Endothelial cell of umbilical vein (primary cell): ENCODE results near the gene BMPER. TPM values are rescaled to one million over a fixed set of nuclear protein-coding genes. Genes with fewer than 3 reads are reported as not detected.

ENCODE experiments used
- BruUV-seq: library from RNA; stranded (reverse); fragments of 400-500 nt; replicated peaks from 2 replicates; lab custom pipeline; 2021; lab: Mats Ljungman, UMichigan
- CTCF ChIA-PET: fragments of 300-600, 350-600 bp; sonication (Branson Sonifier 250); formaldehyde crosslinking; loops from one replicate; lab custom pipeline; 2021; ENCODE audit warnings: antibody characterized with exemption, inconsistent platforms; lab: Charles Lee
- POLR2A ChIA-PET: fragments of 300-600, 350-600 bp; sonication (Branson Sonifier 250); formaldehyde crosslinking; loops from one replicate; lab custom pipeline; 2021; ENCODE audit warnings: antibody characterized with exemption, inconsistent platforms; lab: Charles Lee
- DNase-seq: peaks from one replicate; pipeline ENCODE4 v3.0.0-alpha.2; 2011; ENCODE audit warnings: low read depth, low spot score
- FAIRE-seq: peaks from 2 replicates; lab custom pipeline; 2011; peaks lifted over from hg19 to GRCh38; lab: Jason Lieb, UNC
- H2AFZ ChIP-seq: 2 replicates; pipeline ENCODE4 v1.6.0; 2012; ENCODE audit warnings: low read depth, low read length, control low read depth, inconsistent platforms
- H3K27ac ChIP-seq: 2 replicates; pipeline ENCODE4 v1.5.1; 2011; ENCODE audit warnings: low read depth, mild to moderate bottlenecking, control low read depth, low read length, moderate library complexity; ENCODE audit not compliant: insufficient read depth
- H3K27me3 ChIP-seq, 2 experiments: 2 replicates each; pipeline versions ENCODE4 v1.6.0 to v1.6.1; 2011; ENCODE audit warnings: low read length in 2 of 2, mixed read lengths in 1 of 2; ENCODE audit not compliant: control insufficient read depth in 2 of 2, insufficient read depth in 2 of 2
- H3K36me3 ChIP-seq, 2 experiments: 2 replicates in 1 of 2; 3 replicates in 1 of 2; pipeline ENCODE4 v1.5.1; 2011; ENCODE audit warnings: low read length in 2 of 2, mild to moderate bottlenecking in 1 of 2, moderate library complexity in 1 of 2; ENCODE audit not compliant: control insufficient read depth in 2 of 2, insufficient read depth in 2 of 2; ENCODE audit errors: extremely low read depth in 1 of 2
- H3K4me1 ChIP-seq: 3 replicates; pipeline ENCODE4 v1.5.1; 2011; ENCODE audit warnings: mild to moderate bottlenecking, low read length; ENCODE audit not compliant: control insufficient read depth, insufficient read depth; ENCODE audit errors: extremely low read depth
- H3K4me2 ChIP-seq: 2 replicates; pipeline ENCODE4 v1.6.1; 2011; ENCODE audit warnings: low read length, control low read depth, mixed read lengths; ENCODE audit not compliant: insufficient read depth
- H3K4me3 ChIP-seq, 3 experiments: fragments of 200-600 bp in 1 of 3; sonication (generic), shearing (Covaris generic) in 1 of 3; replicated peaks in 1 of 3; 2 replicates each; pipeline ENCODE4 v1.5.1; 2011 to 2016; ENCODE audit warnings: control low read depth in 3 of 3, low read length in 3 of 3, mild to moderate bottlenecking in 2 of 3, inconsistent platforms in 1 of 3, low read depth in 1 of 3, moderate library complexity in 1 of 3; ENCODE audit not compliant: insufficient read depth in 1 of 3
- H3K79me2 ChIP-seq: 2 replicates; pipeline ENCODE4 v1.6.0; 2012; ENCODE audit warnings: low read length, inconsistent platforms; ENCODE audit not compliant: control insufficient read depth, insufficient read depth
- H3K9ac ChIP-seq: replicated peaks from 2 replicates; pipeline ENCODE3; 2011; ENCODE audit warnings: low read length, control low read depth; ENCODE audit not compliant: insufficient read depth; ENCODE audit errors: extremely low read depth
- H3K9me1 ChIP-seq: replicated peaks from 3 replicates; pipeline ENCODE4 v1.6.0; 2011; ENCODE audit warnings: mild to moderate bottlenecking, low read length; ENCODE audit not compliant: control insufficient read depth, insufficient read depth; ENCODE audit errors: extremely low read depth
- H3K9me3 ChIP-seq: replicated peaks from 2 replicates; pipeline ENCODE4 v1.5.1; 2012; ENCODE audit warnings: low read length, inconsistent platforms; ENCODE audit not compliant: control insufficient read depth, insufficient read depth
- H4K20me1 ChIP-seq: replicated peaks from 2 replicates; pipeline ENCODE3; 2011; ENCODE audit warnings: mild to moderate bottlenecking, low read length; ENCODE audit not compliant: control insufficient read depth, insufficient read depth; ENCODE audit errors: extremely low read depth
- CTCF ChIP-seq, 2 donors: IDR thresholded peaks; 1 replicate in 1 of 2; 2 replicates in 1 of 2; pipeline ENCODE4 v1.5.1; 2011; ENCODE audit warnings: low read length in 2 of 2, mild to moderate bottlenecking in 2 of 2, moderate library complexity in 2 of 2, control low read depth in 1 of 2, inconsistent platforms in 1 of 2, low read depth in 1 of 2; ENCODE audit not compliant: insufficient read depth in 1 of 2; ENCODE audit errors: extremely low read depth in 1 of 2
- EZH2 ChIP-seq: IDR thresholded peaks from 2 replicates; pipeline ENCODE4 v1.6.1; 2012; ENCODE audit warnings: borderline replicate concordance, low read depth, mild to moderate bottlenecking, moderate library complexity, low read length, inconsistent platforms; ENCODE audit not compliant: severe bottlenecking
- FOS ChIP-seq: IDR thresholded peaks from 2 replicates; pipeline ENCODE4 v1.6.1; 2011; ENCODE audit warnings: mild to moderate bottlenecking, low read length, moderate library complexity, borderline replicate concordance; ENCODE audit not compliant: insufficient read depth
- GATA2 ChIP-seq: IDR thresholded peaks from 2 replicates; pipeline ENCODE4 v1.7.0; 2011; ENCODE audit warnings: low read depth, mild to moderate bottlenecking, moderate library complexity, mixed read lengths, low read length; ENCODE audit not compliant: insufficient read length, insufficient read depth
- JUN ChIP-seq: IDR thresholded peaks from 2 replicates; pipeline ENCODE4 v1.6.1; 2011; ENCODE audit warnings: borderline replicate concordance, low read depth; ENCODE audit not compliant: insufficient read length, insufficient read depth
- MAX ChIP-seq: IDR thresholded peaks from 2 replicates; pipeline ENCODE4 v1.6.1; 2011; ENCODE audit not compliant: insufficient read depth, insufficient read length
- MYC ChIP-seq: IDR thresholded peaks from one replicate; pipeline ENCODE4 v1.6.1; 2011; ENCODE audit warnings: mild to moderate bottlenecking, low read depth, low read length
- POLR2A ChIP-seq: IDR thresholded peaks from 2 replicates; pipeline ENCODE4 v1.6.1; 2012; ENCODE audit warnings: low read depth, mild to moderate bottlenecking, control low read depth, low read length
- POLR2AphosphoS5 ChIP-seq: IDR thresholded peaks from 2 replicates; pipeline ENCODE4 v1.6.1; 2012; ENCODE audit warnings: low read depth, mild to moderate bottlenecking, control low read depth, low read length, moderate library complexity; ENCODE audit not compliant: insufficient read depth
- dilution Hi-C: fragments of 300-500 bp; cut with MboI; formaldehyde crosslinking; loops from one replicate; pipeline ENCODE4 v1.15.0; 2019; ENCODE audit warnings: low sequenced_read_pairs; ENCODE audit not compliant: extremely low pct_ligation_motif_present
- intact Hi-C: fragments of 100-400 bp; cut with micrococcal nuclease; formaldehyde crosslinking; loops from one replicate; pipeline ENCODE4 v1.10.0; 2022
- polyA plus RNA-seq, 4 experiments: library from polyadenylated mRNA; depleted of rRNA in 3 of 4; stranded (reverse) in 3 of 4; unstranded in 1 of 4; fragments of >200 nt; gene quantifications; 2 replicates each; pipeline versions ENCODE4 v1.2.1 to v1.2.3, GENCODE V29; 2011 to 2012; ENCODE audit warnings: missing spikeins in 1 of 4
- total RNA-seq: library from RNA; stranded (reverse); gene quantifications from 2 replicates; pipeline ENCODE4 v1.2.3, GENCODE V29; 2021

The BMPER gene
- total and polyA plus RNA-seq, 2 donors (not counting 3 experiments of a cell fraction or from before 2014, with no cell fraction given) = 0.10 to 0.13 TPM

GRCh38 chr7:34054075-34054474 lies 148.7 kb downstream of the BMPER start:
- Histone ChIP-seq H3K79me2 (no peaks in the 10 kb centered on the region), H4K20me1 (no peaks in the 10 kb centered on the region), H3K27me3 (no peaks in the 10 kb centered on the region), H3K4me1 (no peaks in the 10 kb centered on the region), H3K27ac (no peak overlapping the region), H3K9me1 (no peaks in the 10 kb centered on the region), H3K4me2 (no peak overlapping the region), H3K4me3 (no peak overlapping the region), H3K9ac (no peak overlapping the region), H3K9me3 (no peaks in the 10 kb centered on the region), H2AFZ (no peak overlapping the region), H3K36me3 (no peaks in the 10 kb centered on the region)
- TF ChIP-seq MAX = no peak
- TF ChIP-seq FOS = no peak
- TF ChIP-seq MYC = no peak
- TF ChIP-seq GATA2 = no peak
- no peak for TF ChIP-seq POLR2A
- TF ChIP-seq CTCF (IDR thresholded peaks at IDR 0.05; ENCODE audit: extremely low read depth in 1 of 2, insufficient read depth in 1 of 2, low read depth in 1 of 2, low read length in 2 of 2) = no peak
- TF ChIP-seq EZH2 = no peak
- TF ChIP-seq JUN = no peak
- TF ChIP-seq POLR2AphosphoS5 = no peak
- ChIA-PET CTCF (no interaction called here), POLR2A (no interaction called here)
- dilution Hi-C loops = no loop called here
- BruUV-seq = no TSS peak
- intact Hi-C loops = no loop called here
- DNase-seq (no peak), FAIRE-seq (no peak)
